GM18507 (cell line): Measurements from ENCODE around the gene DARS1.

Experiments used
- DNase-seq: peaks from one replicate; pipeline ENCODE4 v3.0.0; 2011; ENCODE audit warnings: low read depth; ENCODE audit not compliant: insufficient read length; ENCODE audit errors: extremely low spot score
- FAIRE-seq: peaks from 2 replicates; lab custom pipeline; 2011; peaks lifted over from hg19 to GRCh38; lab: Jason Lieb, UNC

Gene DARS1

GRCh38 chr2:135951041-135951583 lies 34.3 kb downstream of the DARS1 start:
- FAIRE-seq (no peak), DNase-seq (no peak)

GRCh38 chr2:135949451-135950234 lies 35.8 kb downstream of the DARS1 start:
- DNase-seq, result no peak
- peak; percentile 15 for FAIRE-seq

DNA sequence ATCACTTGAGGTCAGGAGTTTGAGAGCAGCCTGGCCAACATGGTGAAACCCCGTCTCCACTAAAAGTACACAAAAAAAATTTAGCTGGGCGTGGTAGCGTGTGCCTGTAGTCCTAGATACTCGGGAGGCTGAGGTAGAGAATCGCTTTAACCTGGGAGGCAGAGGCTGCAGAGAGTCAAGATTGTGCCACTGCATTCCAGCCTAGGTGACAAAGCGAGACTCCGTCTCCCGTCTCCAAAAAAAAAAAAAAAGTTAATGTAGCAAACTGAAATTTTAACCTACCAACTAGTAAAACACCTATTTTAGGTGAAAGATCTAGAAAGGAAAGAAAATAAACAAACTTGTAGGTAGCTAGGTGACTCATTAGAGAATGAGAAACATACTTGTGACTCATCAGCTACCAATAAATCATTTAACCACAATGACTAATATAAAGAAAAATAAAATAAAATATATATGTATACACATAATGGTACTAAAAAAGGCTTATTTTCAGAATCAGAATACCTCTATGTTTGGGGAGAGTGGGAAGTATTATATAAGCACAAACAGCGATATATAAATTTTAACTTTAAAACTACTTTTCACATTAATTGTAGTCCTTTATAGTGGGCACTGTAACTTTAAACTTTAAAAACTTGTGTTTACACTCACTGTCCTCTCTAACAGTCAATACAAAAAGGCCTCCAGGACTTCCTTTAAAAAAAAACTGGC lies 36.6 kb downstream of the DARS1 start:
- DNase-seq (peak; percentile 9), FAIRE-seq (no peak)

GRCh38 chr2:135948141-135948540 lies 37.3 kb downstream of the DARS1 start:
- no peak for FAIRE-seq

DNA sequence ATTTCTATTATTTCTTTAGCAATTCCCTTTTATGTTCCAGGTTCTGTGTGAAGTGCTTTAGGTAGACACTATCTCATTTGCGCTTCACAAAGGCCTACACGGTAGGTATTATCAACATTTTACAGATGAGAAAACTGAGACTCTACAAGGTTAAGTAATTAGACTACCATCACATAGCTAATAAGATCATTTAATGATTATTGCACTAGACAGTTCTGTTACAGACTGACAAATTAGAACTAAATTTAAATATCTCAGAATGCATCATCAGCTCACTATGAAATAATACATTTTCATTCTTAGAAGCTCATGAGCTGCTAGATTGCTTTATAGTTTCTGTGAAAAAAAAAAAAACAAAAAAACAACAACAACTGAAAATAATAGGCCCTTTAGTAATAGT lies 37.9 kb downstream of the DARS1 start:
- FAIRE-seq (peak; percentile 73), DNase-seq (no peak)

More at GRCh38 chr2:135948141-135948540, 37.3 kb downstream of the DARS1 start:
- DNase-seq, result no peak

GRCh38 chr2:135945526-135945925 lies 39.9 kb downstream of the DARS1 start:
- FAIRE-seq (no peak), DNase-seq (no peak)

DNA sequence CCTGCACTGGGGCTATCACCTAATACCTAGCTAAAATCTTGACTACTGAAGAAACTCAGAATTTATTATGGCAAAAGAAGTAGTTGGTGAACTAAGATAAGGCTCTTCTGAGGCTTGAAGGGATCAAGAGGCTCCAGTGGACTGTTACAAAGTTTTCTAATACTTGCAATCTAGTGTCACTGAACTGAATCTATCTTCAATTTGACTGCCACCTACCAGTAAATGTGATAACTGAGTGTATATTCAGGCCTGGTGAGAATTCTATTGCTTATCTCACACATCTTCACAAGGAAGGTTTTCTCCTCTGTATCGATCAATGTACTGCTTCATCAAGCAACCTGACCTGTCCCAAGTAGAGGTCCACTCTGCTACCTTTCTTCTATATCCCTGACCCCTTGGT lies 40.8 kb downstream of the DARS1 start:
- DNase-seq (no peak), FAIRE-seq (peak; percentile 31)

GRCh38 chr2:135942936-135943688 lies 42.3 kb downstream of the DARS1 start:
- FAIRE-seq (no peak), DNase-seq (no peak)

- FAIRE-seq, result peak; percentile 55
- no peak for DNase-seq
Observed at GRCh38 chr2:135936524-135936923, 48.9 kb downstream of the DARS1 start.

- no peak for FAIRE-seq
- DNase-seq, result no peak
Observed at GRCh38 chr2:135935914-135936313, 49.5 kb downstream of the DARS1 start.

DNA sequence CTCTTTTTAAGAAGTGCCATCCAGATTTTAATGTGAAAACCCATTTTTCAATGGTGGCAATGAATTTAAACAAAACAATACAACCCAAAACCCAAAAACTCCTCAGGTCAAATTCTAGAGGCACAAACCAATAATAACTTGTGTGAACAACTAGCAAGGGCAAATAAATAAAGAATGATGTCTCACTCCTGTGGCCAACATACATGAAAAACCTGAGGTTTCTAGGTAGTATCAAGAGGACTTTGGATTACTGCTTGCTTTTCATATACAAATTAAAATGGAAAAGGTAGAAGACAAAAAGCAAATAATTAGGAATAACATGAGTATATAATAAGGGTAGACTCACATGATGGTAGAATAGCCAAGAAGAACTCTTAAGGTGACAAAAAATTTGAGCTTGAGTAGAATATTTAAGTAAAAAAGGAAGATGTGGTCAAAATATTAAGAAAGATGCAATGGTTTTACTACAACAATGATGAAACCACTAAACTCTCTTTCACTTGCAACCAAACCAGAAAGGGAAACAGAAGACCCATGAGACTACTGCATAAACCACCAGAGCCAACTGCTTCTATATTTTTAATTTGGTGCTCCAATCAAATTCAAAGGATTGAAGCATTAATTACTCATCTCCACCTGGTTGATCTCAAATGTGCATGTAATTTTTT lies 53.5 kb downstream of the DARS1 start:
- FAIRE-seq (peak; percentile 79), DNase-seq (no peak)

DNA sequence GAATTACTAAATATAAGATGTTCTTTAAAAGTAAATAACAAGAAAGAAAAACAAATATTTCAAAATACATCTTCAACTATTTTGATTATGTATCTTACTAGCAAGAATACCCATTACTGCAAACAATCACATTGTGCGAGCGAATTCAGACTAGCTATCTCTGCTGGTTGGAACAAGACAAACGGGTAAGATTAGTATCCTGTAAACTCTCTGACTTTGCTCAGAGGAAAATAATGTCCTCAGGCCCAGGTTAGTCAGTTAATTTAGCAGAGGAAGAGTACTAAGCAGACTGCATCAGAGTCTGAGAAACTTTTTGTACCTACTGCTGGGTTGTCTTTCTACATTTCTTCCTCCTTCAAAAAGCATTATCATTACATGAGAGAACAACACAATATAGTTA lies 58.8 kb downstream of the DARS1 start:
- FAIRE-seq, result no peak
- no peak for DNase-seq

DNA sequence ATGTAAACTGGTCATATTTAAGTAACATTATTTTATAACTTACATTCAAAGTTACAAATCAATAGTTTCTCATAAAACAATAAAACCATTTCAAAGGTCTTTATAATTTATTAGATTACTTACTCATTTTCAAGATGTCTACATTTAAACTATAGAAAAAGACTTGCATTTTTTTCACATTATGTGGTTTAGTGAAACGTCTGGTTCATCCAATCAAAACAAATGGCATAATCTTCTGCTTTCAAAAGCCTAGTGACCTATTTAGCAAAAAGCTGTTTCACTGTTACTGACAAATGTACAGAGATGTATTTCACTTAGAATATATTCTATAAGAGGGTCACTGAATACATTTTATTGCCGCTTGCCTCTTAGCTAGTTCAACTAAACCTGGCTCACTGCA lies 59.9 kb downstream of the DARS1 start:
- no peak for DNase-seq
- FAIRE-seq, result peak; percentile 60

DNA sequence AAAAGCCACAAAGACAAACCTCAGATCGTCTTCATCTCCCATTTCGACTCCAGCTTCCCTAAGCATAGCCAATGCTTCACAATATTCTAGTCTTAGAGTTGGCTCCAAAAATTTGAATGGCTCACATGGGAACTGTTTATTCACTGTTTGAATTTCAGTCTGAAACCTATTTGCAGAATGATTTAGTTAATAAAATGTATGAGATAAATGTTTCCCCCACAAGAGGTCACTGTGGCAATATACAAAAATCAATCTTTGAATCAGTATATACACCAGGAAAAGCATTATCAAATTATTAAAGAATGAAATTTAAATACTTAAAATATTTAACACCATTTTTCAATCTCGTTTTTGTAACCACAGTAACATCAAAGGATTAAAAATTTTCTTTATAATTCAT lies 69.2 kb downstream of the DARS1 start:
- DNase-seq, result no peak
- peak; percentile 71 for FAIRE-seq

DNA sequence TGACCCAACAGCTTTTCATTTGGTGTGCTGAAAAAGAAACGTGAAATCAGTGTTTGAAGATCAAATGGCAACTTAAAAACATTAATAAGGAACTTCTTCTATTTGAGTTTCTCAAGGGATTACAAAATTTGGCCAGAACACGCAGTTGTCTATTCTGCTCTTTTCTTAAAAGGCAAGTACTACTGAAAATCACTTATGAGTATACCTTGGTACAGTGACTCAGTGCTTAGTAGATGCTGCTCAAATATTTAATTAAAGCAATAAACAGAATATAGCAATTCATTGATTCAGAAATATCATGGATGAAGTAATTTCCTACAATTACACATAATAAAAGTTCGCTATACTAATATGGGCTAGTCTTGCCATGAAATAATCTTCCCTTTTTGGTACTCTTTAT lies 70.9 kb downstream of the DARS1 start:
- FAIRE-seq (no peak), DNase-seq (no peak)

GRCh38 chr2:135913727-135914365 lies 71.6 kb downstream of the DARS1 start:
- DNase-seq (no peak), FAIRE-seq (peak; percentile 76)

GRCh38 chr2:135909976-135910375 lies 75.5 kb downstream of the DARS1 start:
- DNase-seq, result no peak
- FAIRE-seq, result no peak

- FAIRE-seq (no peak), DNase-seq (no peak)
Observed at GRCh38 chr2:135905679-135906078, 79.7 kb downstream of the DARS1 start.

DNA sequence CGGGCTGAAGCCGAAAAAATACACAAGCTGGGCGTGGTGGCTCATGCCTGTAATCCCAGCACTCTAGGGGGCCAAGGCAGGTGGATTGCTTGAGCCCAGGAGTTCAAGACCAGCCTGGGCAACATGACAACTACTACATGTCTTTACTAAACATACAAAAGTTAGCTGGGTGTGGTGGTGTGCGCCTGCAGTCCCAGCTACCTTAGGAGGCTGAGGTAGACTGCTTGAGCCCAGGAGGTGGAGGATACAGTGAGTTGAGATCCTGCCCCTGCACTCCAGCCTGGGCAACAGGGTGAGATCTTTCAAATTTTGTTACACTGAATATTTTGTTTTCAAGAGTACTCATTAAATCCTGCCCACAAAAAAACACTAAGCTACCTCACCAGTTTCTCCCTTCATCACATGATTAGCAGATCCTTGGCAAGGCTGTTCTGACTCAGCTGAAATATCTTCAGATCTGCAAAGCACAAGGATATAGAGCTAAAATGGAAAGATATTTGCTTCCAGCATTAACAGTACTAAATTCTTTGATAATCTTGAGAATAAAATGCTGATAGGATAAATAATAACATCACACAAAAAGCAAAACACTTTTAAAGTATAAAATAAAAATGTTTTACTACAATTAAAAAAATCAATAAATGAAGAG lies 81.0 kb downstream of the DARS1 start:
- no peak for DNase-seq
- FAIRE-seq, result no peak
